AG04449 (cell line): ENCODE data around the gene NSG1.

Source experiments
- CTCF ChIA-PET: fragments of 350-600 bp; formaldehyde crosslinking; extraction: SDS; loops from one replicate; lab custom pipeline; 2021; ENCODE audit warnings: antibody characterized with exemption; lab: Yijun Ruan, JAX
- POLR2A ChIA-PET: fragments of 400-600, 350-600 bp; formaldehyde crosslinking; extraction: SDS; loops from one replicate; lab custom pipeline; 2020; ENCODE audit warnings: antibody characterized with exemption, inconsistent platforms; lab: Yijun Ruan, JAX
- DNase-seq: peaks from one replicate; pipeline ENCODE4 v3.0.0-alpha.2; 2010; ENCODE audit warnings: low read depth, low spot score
- H3K4me3 ChIP-seq: 2 replicates; pipeline ENCODE4 v1.5.1; 2011; ENCODE audit warnings: low read depth, mild to moderate bottlenecking, control low read depth, low read length
- TF ChIP-seq, protein P1 (sequence below): IDR thresholded peaks from one replicate; pipeline ENCODE4 v1.5.1; 2011; ENCODE audit warnings: mild to moderate bottlenecking, moderate library complexity, low read length, control low read depth, inconsistent platforms; ENCODE audit not compliant: insufficient read depth; ENCODE audit errors: missing control alignments

Gene NSG1

DNA sequence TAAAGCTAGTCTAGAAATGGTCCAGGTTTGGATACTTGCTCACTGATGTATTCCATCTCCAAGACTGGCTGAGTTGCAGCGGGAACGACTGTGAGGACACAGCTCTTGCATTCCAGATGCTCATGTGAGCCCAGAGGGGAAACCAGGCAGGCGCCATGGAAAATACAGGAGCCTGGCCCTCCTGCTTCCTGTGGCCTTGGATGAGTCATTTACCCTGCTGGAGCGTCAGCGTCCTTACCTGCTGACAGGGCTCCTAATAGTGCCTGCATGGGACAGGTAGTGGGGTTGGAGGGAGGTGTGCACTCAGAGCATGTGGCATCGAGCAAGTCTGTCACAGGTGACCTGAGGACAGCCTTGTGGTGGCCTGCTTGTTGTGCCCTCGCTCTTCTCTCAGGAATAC lies 69.4 kb downstream of the NSG1 start:
- TF ChIP-seq, protein P1, sequence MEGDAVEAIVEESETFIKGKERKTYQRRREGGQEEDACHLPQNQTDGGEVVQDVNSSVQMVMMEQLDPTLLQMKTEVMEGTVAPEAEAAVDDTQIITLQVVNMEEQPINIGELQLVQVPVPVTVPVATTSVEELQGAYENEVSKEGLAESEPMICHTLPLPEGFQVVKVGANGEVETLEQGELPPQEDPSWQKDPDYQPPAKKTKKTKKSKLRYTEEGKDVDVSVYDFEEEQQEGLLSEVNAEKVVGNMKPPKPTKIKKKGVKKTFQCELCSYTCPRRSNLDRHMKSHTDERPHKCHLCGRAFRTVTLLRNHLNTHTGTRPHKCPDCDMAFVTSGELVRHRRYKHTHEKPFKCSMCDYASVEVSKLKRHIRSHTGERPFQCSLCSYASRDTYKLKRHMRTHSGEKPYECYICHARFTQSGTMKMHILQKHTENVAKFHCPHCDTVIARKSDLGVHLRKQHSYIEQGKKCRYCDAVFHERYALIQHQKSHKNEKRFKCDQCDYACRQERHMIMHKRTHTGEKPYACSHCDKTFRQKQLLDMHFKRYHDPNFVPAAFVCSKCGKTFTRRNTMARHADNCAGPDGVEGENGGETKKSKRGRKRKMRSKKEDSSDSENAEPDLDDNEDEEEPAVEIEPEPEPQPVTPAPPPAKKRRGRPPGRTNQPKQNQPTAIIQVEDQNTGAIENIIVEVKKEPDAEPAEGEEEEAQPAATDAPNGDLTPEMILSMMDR = no peak
- CTCF ChIA-PET = interaction anchor here (1.1 to 1.5 kb wide), 2 partner anchors 26 to 197 kb away, joined by 3 to 5 read pairs; no protein-coding TSS in a partner anchor
- POLR2A ChIA-PET = no interaction called here
- no peak for DNase-seq
- H3K4me3 ChIP-seq = no peak overlapping the region

GRCh38 chr4:4456816-4457578 lies 70.1 kb downstream of the NSG1 start:
- TF ChIP-seq, protein P1 = no peak
- ChIA-PET POLR2A (interaction anchor here (0.6 kb wide), 1 partner anchor 188 kb away, joined by 4 read pairs; no protein-coding TSS in a partner anchor), CTCF (interaction anchor here (1.1 kb wide), 1 partner anchor 197 kb away, joined by 3 read pairs; no protein-coding TSS in a partner anchor)
- no peak overlapping the region for H3K4me3 ChIP-seq
- no peak for DNase-seq

GRCh38 chr4:4457803-4458553 lies 71.1 kb downstream of the NSG1 start:
- no peak overlapping the region for H3K4me3 ChIP-seq
- ChIA-PET CTCF (no interaction called here), POLR2A (no interaction called here)
- TF ChIP-seq, protein P1 = no peak
- peak; percentile 33 for DNase-seq

DNA sequence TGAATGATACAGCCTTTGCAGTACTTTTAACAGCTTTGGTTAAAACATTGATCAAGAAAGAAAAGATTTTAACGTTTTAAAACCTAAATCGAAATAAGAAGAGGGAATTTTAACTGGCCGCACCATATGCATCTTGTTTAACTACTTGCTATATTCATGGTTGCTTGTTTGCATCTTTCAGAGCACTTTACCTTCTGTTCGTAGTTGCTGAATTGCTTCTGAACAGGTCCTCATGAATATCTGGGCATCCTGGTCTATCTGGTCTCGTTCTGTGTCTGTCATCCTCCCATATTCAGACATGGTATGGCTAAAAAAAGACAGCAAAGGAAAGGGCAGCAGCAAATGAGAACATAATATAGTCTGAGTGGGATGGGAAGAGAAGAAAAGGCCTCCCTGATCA lies 72.3 kb downstream of the NSG1 start:
- TF ChIP-seq, protein P1 = no peak
- POLR2A ChIA-PET = no interaction called here
- no peak for DNase-seq
- no peak overlapping the region for H3K4me3 ChIP-seq
- CTCF ChIA-PET = interaction anchor here (0.6 to 1.4 kb wide), 3 partner anchors 22 to 536 kb away, joined by 3 read pairs; no protein-coding TSS in a partner anchor

GRCh38 chr4:4460759-4461158 lies 73.9 kb downstream of the NSG1 start:
- no peak overlapping the region for H3K4me3 ChIP-seq
- CTCF ChIA-PET = no interaction called here
- DNase-seq = no peak
- POLR2A ChIA-PET = no interaction called here
- TF ChIP-seq, protein P1 = no peak

DNA sequence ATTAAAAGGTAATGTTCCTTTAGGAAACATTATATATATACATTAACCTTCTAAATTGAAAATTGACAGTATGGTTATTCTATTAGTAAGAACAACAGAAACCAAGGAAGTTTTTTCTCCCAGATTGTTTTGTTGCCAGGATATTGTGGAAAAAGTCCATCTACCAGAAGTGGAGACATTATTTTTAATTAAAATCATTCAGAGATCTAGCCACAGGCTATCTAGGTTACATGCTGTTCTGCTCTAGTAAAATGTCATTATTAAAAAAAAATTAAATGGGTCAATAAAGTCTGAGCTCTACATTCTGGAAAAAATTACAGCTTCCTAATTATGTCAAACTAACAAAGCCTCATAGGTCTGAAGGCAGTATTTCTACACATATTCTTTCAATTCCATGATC lies 74.3 kb downstream of the NSG1 start:
- ChIA-PET CTCF (no interaction called here), POLR2A (no interaction called here)
- TF ChIP-seq, protein P1 = no peak
- no peak overlapping the region for H3K4me3 ChIP-seq
- DNase-seq = no peak
